Adrenal gland (tissue), 5 donors: ENCODE data around the gene STK31.

Source experiments
- CTCF ChIP-seq, 6 experiments: fragments of 450-650 bp in 4 of 6; fragments of 200-600 bp in 2 of 6; sonication (generic) in 1 of 6; IDR thresholded peaks; 1 replicate in 5 of 6; 2 replicates in 1 of 6; pipeline versions ENCODE4 v1.5.1 to v1.8.0; 2016 to 2021; ENCODE audit warnings: antibody characterized with exemption in 6 of 6, mild to moderate bottlenecking in 2 of 6, moderate library complexity in 1 of 6
- POLR2A ChIP-seq, 2 donors: fragments of 450-650 bp; IDR thresholded peaks; one replicate each; pipeline ENCODE4 v1.6.1; 2017; ENCODE audit warnings: antibody characterized with exemption in 2 of 2, mild to moderate bottlenecking in 2 of 2, moderate library complexity in 1 of 2
- donor health status: DM: no; HTN: no; CAD: no.

DNA sequence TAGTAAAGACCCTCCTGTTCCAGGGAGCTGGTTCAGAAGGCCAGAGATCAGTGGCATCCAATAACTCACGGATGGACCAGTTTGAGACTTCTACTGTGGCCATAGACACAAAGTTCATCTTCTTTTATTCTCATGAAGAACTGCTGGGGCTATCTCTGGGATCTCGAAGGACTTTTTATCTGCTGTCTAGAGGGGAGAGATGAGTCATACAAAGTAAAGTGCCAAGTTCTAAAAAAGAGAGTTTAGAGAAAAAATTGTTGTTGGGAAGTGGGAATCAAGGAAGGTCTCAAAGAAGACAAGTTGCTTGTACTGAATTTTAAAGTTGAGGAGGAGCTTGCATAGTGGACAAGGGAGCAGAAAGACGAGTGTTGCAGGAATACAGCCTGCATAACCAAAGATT lies 38.0 kb upstream of the STK31 start:
- no peak for TF ChIP-seq CTCF (IDR thresholded peaks at IDR 0.05)
- TF ChIP-seq POLR2A (IDR thresholded peaks at IDR 0.05) = no peak
